Glomerular endothelial cell (primary cell): Measurements from ENCODE around the gene NPTXR. TPM values are rescaled to one million over a fixed set of nuclear protein-coding genes. Genes with fewer than 3 reads are reported as not detected.
A peak's percentile ranks its signal among the peaks of the same experiment; 100 is the strongest.

Experiments
- DNase-seq: peaks from one replicate; pipeline ENCODE4 v3.0.0-alpha.2; 2011; ENCODE audit warnings: low read depth, low spot score; ENCODE audit errors: extremely low read depth
- total RNA-seq: library from RNA; depleted of rRNA; stranded (reverse); fragments of >200 nt; gene quantifications from 2 replicates; pipeline ENCODE4 v1.2.3, GENCODE V29; 2015

NPTXR gene
- total RNA-seq, 1 donor from 2014 or later, result 3.7 TPM

GRCh38 chr22:38799265-38800002 is 44.4 kb downstream of the NPTXR start:
- no peak for DNase-seq

GRCh38 chr22:38798496-38798895 is 45.3 kb downstream of the NPTXR start:
- DNase-seq, result no peak

- no peak for DNase-seq
Measured at GRCh38 chr22:38796262-38796957, 47.4 kb downstream of the NPTXR start.

DNA sequence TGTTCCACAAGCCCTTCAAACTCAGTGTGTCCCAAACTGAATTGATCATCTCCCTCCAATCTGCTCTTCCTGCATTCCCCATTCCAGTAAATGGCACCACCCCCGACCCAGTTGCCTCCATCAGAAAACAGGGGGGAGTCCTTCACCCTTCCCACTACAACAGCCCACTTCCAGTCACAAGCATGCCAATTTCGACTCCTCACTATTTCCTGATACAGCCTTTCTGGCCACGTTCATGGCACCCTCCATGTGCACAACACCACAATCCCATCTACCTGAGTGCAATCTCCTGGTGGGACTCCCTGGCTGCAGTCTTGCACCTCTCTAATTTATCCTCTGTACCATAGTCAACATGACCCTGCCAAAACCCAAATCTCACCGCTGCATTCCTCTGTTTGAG is 48.3 kb downstream of the NPTXR start:
- no peak for DNase-seq

- DNase-seq, result peak; percentile 95
Measured at GRCh38 chr22:38793721-38794466, 49.9 kb downstream of the NPTXR start, which contains the start of gene DNAL4. DNAL4 (minus strand) TSS chr22:38794143; CDS start chr22:38782731, 11,412 bp downstream.

GRCh38 chr22:38793317-38793716 is 50.5 kb downstream of the NPTXR start:
- no peak for DNase-seq

DNA sequence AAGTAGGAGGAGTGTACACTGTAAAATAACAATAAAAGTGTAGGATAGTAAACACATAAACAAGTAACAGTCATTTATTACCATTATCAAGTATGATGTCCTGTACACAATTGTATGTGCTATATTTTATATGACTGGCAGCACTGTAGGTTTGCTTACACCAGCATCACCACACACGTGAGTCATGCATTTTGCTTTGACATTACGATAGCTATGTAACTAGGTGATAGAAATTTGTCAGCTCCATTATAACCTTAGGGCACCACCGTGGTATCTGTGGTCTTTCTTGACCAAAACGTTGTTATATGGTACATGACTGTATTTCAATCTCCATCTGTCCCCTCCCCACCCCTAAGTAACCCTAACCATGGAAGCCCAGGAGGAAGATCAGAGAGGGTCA is 51.0 kb downstream of the NPTXR start:
- no peak for DNase-seq

- no peak for DNase-seq
Measured at GRCh38 chr22:38789606-38790005, 54.2 kb downstream of the NPTXR start.

DNA sequence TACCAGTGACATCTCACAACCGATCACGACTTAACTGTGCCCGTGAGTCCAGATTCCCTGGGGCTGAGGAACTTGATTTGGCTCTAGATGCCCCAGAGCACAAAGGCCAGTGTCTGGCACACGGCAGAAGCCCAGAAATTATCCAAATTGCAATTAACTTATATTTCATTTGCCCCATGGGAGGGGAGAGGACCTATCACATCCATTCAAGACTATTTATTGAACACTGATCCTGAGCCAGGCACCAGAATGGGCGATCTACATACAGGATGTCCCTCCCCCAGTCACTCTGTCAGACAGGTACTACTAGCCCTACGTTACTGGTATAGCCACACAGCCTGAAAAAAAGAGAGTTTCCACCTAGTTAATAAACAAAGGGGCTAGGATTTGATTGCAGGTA is 55.0 kb downstream of the NPTXR start:
- DNase-seq, result no peak

GRCh38 chr22:38788021-38788816 is 55.6 kb downstream of the NPTXR start:
- DNase-seq, result peak; percentile 33

- DNase-seq, result no peak
Measured at GRCh38 chr22:38786631-38787030, 57.2 kb downstream of the NPTXR start.

DNA sequence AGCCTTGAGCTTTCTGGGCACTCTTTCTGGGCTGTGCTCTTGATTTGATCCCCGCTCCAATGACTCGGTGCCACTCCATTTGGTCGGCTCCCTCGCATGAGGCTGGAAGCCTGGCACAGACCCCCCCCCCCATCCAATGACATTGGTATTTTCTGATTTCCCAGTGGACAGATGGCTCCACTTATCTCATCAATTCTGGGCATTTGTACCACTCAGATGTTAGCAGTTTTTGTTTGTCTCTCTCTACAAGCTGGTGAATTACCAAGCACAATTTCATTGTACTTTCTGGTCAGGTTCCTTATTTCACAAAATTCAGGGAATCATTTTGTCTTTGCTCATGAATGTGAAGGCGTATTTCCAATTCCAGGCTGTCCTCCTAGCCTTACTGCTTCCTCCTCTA is 59.0 kb downstream of the NPTXR start:
- DNase-seq, result no peak

- DNase-seq, result no peak
Measured at GRCh38 chr22:38784035-38784434, 59.8 kb downstream of the NPTXR start.

GRCh38 chr22:38783095-38783615 is 60.7 kb downstream of the NPTXR start:
- DNase-seq, result no peak

GRCh38 chr22:38782402-38783094 is 61.3 kb downstream of the NPTXR start:
- DNase-seq, result no peak

DNA sequence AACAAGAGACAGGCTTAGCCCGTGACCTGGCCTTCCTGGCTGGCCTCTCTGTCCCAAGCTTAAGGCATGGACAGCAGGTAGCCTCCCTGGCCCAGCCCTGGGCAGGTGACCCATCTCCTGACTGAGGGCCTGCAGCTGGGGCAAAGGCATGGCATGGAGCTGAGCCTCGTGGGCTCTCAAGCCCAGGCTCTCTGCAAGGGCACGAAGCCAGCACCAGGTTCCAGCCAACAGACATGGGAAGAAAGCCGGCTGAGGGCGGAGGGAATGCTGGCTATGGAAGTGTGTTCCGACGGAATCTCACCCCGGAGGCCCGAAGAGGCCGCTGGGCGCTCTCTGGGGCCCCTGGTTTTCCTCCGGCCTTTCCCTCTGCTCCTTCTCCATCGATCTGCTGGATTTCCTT is 62.8 kb downstream of the NPTXR start:
- DNase-seq, result no peak

DNA sequence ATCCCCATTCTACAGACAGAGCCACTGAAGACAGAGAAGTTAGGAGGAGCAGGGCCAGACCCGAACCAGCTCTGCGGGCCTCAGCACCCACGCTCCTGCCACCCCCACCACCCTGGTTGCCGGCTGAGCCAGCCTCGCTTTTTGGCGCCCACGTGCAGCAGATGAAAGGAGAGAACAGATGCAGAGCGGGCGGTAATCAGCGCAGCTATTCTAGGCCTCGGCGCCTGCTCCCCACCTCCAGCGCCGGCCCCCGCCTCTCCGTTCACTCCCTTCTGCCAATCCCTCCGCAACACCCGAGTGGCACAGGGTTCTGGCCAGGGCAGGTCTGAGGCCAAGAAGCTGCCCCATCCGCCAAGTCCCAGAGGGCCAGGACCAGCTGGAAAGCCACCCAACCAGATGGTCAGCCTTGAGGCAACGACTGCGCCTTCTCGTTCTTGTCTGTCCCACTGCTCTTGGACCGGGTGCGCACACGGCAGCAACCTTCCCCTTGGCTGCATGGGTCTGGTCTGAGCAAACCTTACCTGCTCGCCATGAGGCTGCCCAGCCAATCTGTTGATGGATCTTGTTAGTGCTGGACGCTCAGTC is 66.6 kb downstream of the NPTXR start:
- DNase-seq, result no peak

DNA sequence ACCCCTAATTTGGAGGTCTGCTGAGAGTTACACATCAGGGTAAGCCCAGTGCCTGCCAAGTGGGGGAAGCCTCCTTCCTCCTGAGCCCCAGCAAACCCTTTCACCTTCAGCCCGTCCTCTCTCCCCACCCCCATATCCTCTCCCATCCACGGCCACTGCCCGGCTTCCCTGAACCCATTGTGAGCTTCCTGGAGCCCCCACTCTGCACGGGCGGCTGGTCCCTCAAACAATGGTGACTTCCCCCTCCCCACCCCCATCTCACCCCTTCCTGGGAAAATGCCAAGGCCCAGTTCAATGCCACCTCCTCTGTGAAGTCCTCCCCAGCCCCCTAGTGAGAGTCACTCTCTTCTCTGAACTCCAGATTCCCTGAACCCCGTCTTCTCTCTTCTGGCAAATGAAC is 67.7 kb downstream of the NPTXR start:
- DNase-seq, result no peak

GRCh38 chr22:38775656-38776055 is 68.2 kb downstream of the NPTXR start:
- no peak for DNase-seq
